HepG2 (cell line): ENCODE results near the gene SF3B5. TPM values are rescaled to one million over a fixed set of nuclear protein-coding genes. Genes with fewer than 3 reads are reported as not detected.

Experiments used
- ATAC-seq: fragments of 200-7000 bp; cut with Tn5 transposase; 3 replicates; pipeline ENCODE4 v1.9.1; 2020; ENCODE audit warnings: mild to moderate bottlenecking, moderate library complexity
- BruUV-seq: library from RNA; stranded (reverse); fragments of 400-500 nt; replicated peaks from 2 replicates; lab custom pipeline; 2021; lab: Mats Ljungman, UMichigan
- CTCF ChIA-PET: fragments of 300-600 bp; formaldehyde crosslinking; extraction: SDS; loops from one replicate; lab custom pipeline; 2021; ENCODE audit warnings: low total read pairs, inconsistent platforms, low intra/inter-chr PET ratio; lab: Yijun Ruan, JAX
- POLR2A ChIA-PET: fragments of 350-600 bp; sonication (Branson Sonifier 250); formaldehyde crosslinking; loops from one replicate; lab custom pipeline; 2020; ENCODE audit warnings: antibody characterized with exemption, inconsistent platforms; lab: Yijun Ruan, JAX
- DNase-seq: peaks from one replicate; pipeline ENCODE4 v3.0.0-alpha.2; 2015; ENCODE audit warnings: low spot score
- FAIRE-seq: peaks from 3 replicates; lab custom pipeline; 2011; peaks lifted over from hg19 to GRCh38; lab: Jason Lieb, UNC
- H2AFZ ChIP-seq: one replicate; pipeline ENCODE4 v1.6.1; 2011; ENCODE audit warnings: low read length, inconsistent platforms
- H3K27ac ChIP-seq: fragments of 300-600 bp; 3 replicates; pipeline ENCODE4 v1.8.0; 2011; ENCODE audit warnings: mixed run types, mild to moderate bottlenecking, mixed read lengths, low read length, inconsistent platforms; ENCODE audit not compliant: insufficient read depth; ENCODE audit errors: extremely low read length
- H3K27me3 ChIP-seq, 2 experiments: fragments of 200-600 bp in 1 of 2; 2 replicates in 1 of 2; 3 replicates in 1 of 2; pipeline versions ENCODE4 v1.6.0 to v1.8.0; 2011; ENCODE audit warnings: low read length in 2 of 2, mild to moderate bottlenecking in 2 of 2, moderate library complexity in 2 of 2, inconsistent platforms in 1 of 2; ENCODE audit not compliant: insufficient read depth in 2 of 2, control insufficient read depth in 1 of 2
- H3K36me3 ChIP-seq, 2 experiments: fragments of 200-600 bp in 1 of 2; replicated peaks in 1 of 2; 2 replicates in 1 of 2; 3 replicates in 1 of 2; pipeline versions ENCODE4 v1.5.1 to v1.8.0; 2011; ENCODE audit warnings: low read length in 2 of 2, inconsistent platforms in 1 of 2; ENCODE audit not compliant: insufficient read depth in 2 of 2, control insufficient read depth in 1 of 2
- H3K4me1 ChIP-seq: 2 replicates; pipeline ENCODE4 v1.5.1; 2012; ENCODE audit warnings: low read length, inconsistent platforms; ENCODE audit not compliant: insufficient read depth
- H3K4me2 ChIP-seq: 2 replicates; pipeline ENCODE4 v1.6.0; 2011; ENCODE audit warnings: low read depth, low read length, inconsistent platforms
- H3K4me3 ChIP-seq, 3 experiments: fragments of 200-600 bp in 1 of 3; sonication (generic), shearing (Covaris generic) in 1 of 3; replicated peaks in 1 of 3; 2 replicates each; pipeline ENCODE4 v1.5.1; 2011 to 2016; ENCODE audit warnings: low read length in 3 of 3, inconsistent platforms in 2 of 3, low read depth in 2 of 3, mild to moderate bottlenecking in 2 of 3, control low read depth in 1 of 3, mixed read lengths in 1 of 3; ENCODE audit not compliant: insufficient read depth in 1 of 3
- H3K79me2 ChIP-seq: one replicate; pipeline ENCODE4 v1.6.1; 2011; ENCODE audit warnings: low read length, inconsistent platforms; ENCODE audit not compliant: insufficient read depth
- H3K9ac ChIP-seq: 2 replicates; pipeline ENCODE4 v1.6.0; 2011; ENCODE audit warnings: mild to moderate bottlenecking, low read depth, low read length, inconsistent platforms; ENCODE audit not compliant: insufficient read depth
- H3K9me3 ChIP-seq: 2 replicates; pipeline ENCODE4 v1.5.1; 2012; ENCODE audit warnings: mild to moderate bottlenecking, low read length
- H4K20me1 ChIP-seq: 2 replicates; pipeline ENCODE4 v1.6.0; 2011; ENCODE audit warnings: inconsistent platforms, mild to moderate bottlenecking, low read length, moderate library complexity; ENCODE audit not compliant: insufficient read depth
- EP300 ChIP-seq, 3 experiments: sonication (generic) in 1 of 3; formaldehyde crosslinking in 1 of 3; IDR thresholded peaks; 2 replicates each; pipeline versions ENCODE4 v1.5.1 to v1.6.1; 2011 to 2020; ENCODE audit warnings: low read depth in 2 of 3, low read length in 2 of 3, borderline replicate concordance in 1 of 3, improper control_type of control experiment in 1 of 3, mild to moderate bottlenecking in 1 of 3, missing genetic modification reagents in 1 of 3, moderate library complexity in 1 of 3
- FOXJ3 ChIP-seq: sonication (generic); formaldehyde crosslinking; IDR thresholded peaks from 2 replicates; pipeline ENCODE4 v1.4.0; 2020; ENCODE audit warnings: missing genetic modification reagents, mild to moderate bottlenecking, borderline replicate concordance
- FOXP1 ChIP-seq, 2 experiments: fragments of 450-650 bp in 1 of 2; IDR thresholded peaks; 2 replicates each; pipeline ENCODE4 v1.6.1; 2017 to 2018; ENCODE audit warnings: antibody characterized with exemption in 1 of 2
- JUNB ChIP-seq: sonication (generic); formaldehyde crosslinking; IDR thresholded peaks from 2 replicates; pipeline ENCODE4 v1.8.0; 2022; ENCODE audit warnings: missing genetic modification reagents, mild to moderate bottlenecking, borderline replicate concordance
- KDM4B ChIP-seq: sonication (generic); formaldehyde crosslinking; IDR thresholded peaks from 2 replicates; pipeline ENCODE4 v1.4.0; 2020; ENCODE audit warnings: missing genetic modification reagents
- PHF5A ChIP-seq: IDR thresholded peaks from one replicate; pipeline ENCODE4 v1.6.1; 2018; ENCODE audit warnings: low read depth, missing genetic modification reagents; ENCODE audit not compliant: unreplicated experiment
- PLSCR1 ChIP-seq: sonication (generic); formaldehyde crosslinking; IDR thresholded peaks from 2 replicates; pipeline ENCODE4 v1.5.0; 2020; ENCODE audit warnings: missing genetic modification reagents, mild to moderate bottlenecking, borderline replicate concordance
- REL ChIP-seq: sonication (generic); formaldehyde crosslinking; conservative IDR thresholded peaks from 2 replicates; pipeline ENCODE4 v1.8.0; 2022; ENCODE audit warnings: mild to moderate bottlenecking, missing genetic modification reagents, moderate library complexity
- ZFP91 ChIP-seq: sonication (generic); formaldehyde crosslinking; IDR thresholded peaks from 2 replicates; pipeline ENCODE4 v1.9.0; 2022; ENCODE audit warnings: missing genetic modification reagents, mild to moderate bottlenecking, borderline replicate concordance
- ZNF280B ChIP-seq: sonication (generic); formaldehyde crosslinking; IDR thresholded peaks from 2 replicates; pipeline ENCODE4 v1.5.0; 2020; ENCODE audit warnings: missing genetic modification reagents, mild to moderate bottlenecking, borderline replicate concordance
- ZNF598 ChIP-seq: sonication (generic); formaldehyde crosslinking; IDR thresholded peaks from 2 replicates; pipeline ENCODE4 v1.5.1; 2020; ENCODE audit warnings: mild to moderate bottlenecking, missing genetic modification reagents, borderline replicate concordance
- ZNF839 ChIP-seq: sonication (generic); formaldehyde crosslinking; IDR thresholded peaks from 2 replicates; pipeline ENCODE4 v1.4.0; 2020; ENCODE audit warnings: missing genetic modification reagents, mild to moderate bottlenecking, borderline replicate concordance
- WGBS: methylation state at CpG from one replicate; pipeline ENCODE4 v1.1.6; 2017; ENCODE audit warnings: low lambda C conversion rate; 5-methylcytosine and 5-hydroxymethylcytosine counted together
- in situ Hi-C: cut with HindIII; loops from 2 replicates; pipeline ENCODE4 v1.10.0; 2017; ENCODE audit warnings: low pct_unique_long_range_greater_than_20kb; ENCODE audit not compliant: extremely low pct_ligation_motif_present
- intact Hi-C: fragments of 100-400 bp; cut with micrococcal nuclease; formaldehyde crosslinking; loops from one replicate; pipeline ENCODE4 v1.10.0; 2022; ENCODE audit not compliant: unreplicated experiment
- polyA plus RNA-seq, 8 experiments: library from polyadenylated mRNA; depleted of rRNA in 3 of 8; stranded (reverse) in 7 of 8; unstranded in 1 of 8; fragments of >200 nt; fragmentation: Illumina TruSeq in 4 of 8; extraction: Trizol in 4 of 8; gene quantifications; 2 replicates each; pipeline versions ENCODE4 v1.2.1 to v1.2.3, GENCODE V29; 2011 to 2016; ENCODE audit warnings: low read depth in 4 of 8, missing spikeins in 1 of 8, mixed read lengths in 1 of 8; ENCODE audit not compliant: insufficient read depth in 1 of 8
- total RNA-seq, 5 experiments: library from RNA; depleted of rRNA; stranded (reverse); fragments of >200 nt; fragmentation: Illumina TruSeq; extraction: Trizol; gene quantifications; 2 replicates each; pipeline ENCODE4 v1.2.3, GENCODE V29; 2016; ENCODE audit warnings: low read depth in 1 of 5

SF3B5 gene
- total and polyA plus RNA-seq, 2 of the 13 experiments (the other 11 are each of a cell fraction or from before 2014, with no cell fraction given): 263 to 292 TPM

GRCh38 chr6:144110210-144110609 is 14.8 kb upstream of the SF3B5 start:
- H3K4me1 ChIP-seq: no peaks in the 10 kb centered on the region
- no peak; the same call in 2 of the 3 replicates for ATAC-seq
- no peak overlapping the region for H3K4me3 ChIP-seq
- TF ChIP-seq FOXJ3: no peak
- no peak for TF ChIP-seq ZNF839 (CRISPR knock-in tag)
- no peak for TF ChIP-seq ZNF280B (CRISPR knock-in tag)
- TF ChIP-seq PLSCR1 (CRISPR knock-in tag): no peak
- no peak for TF ChIP-seq ZNF598 (CRISPR knock-in tag)
- TF ChIP-seq FOXP1 (IDR thresholded peaks at IDR 0.05): no peak
- no peak for TF ChIP-seq FOXP1 (CRISPR knock-in tag; IDR thresholded peaks at IDR 0.05)
- no peak for TF ChIP-seq JUNB (CRISPR knock-in tag)
- TF ChIP-seq PHF5A: no peak
- TF ChIP-seq ZFP91 (CRISPR knock-in tag): no peak
- no peak for TF ChIP-seq EP300 (IDR thresholded peaks at IDR 0.05; ENCODE audit: low read depth in 2 of 2, low read length in 2 of 2)
- TF ChIP-seq EP300 (CRISPR knock-in tag; IDR thresholded peaks at IDR 0.05; ENCODE audit: borderline replicate concordance): no peak
- no peak for TF ChIP-seq KDM4B (CRISPR knock-in tag)
- TF ChIP-seq REL (CRISPR knock-in tag): no peak
- TF ChIP-seq, all 625 proteins: peak for 0
- Histone ChIP-seq H3K79me2 (no peaks in the 10 kb centered on the region), H3K27ac (no peak overlapping the region), H3K36me3 (no peaks in the 10 kb centered on the region), H3K4me2 (no peak overlapping the region), H4K20me1 (no peaks in the 10 kb centered on the region), H2AFZ (no peak overlapping the region), H3K9me3 (no peaks in the 10 kb centered on the region), H3K27me3 (no peaks in the 10 kb centered on the region; a peak in 1 of 5 replicates), H3K9ac (no peak overlapping the region)
- 69% methylated on average over 5 of the region's 5 CpGs for WGBS
- no peak for DNase-seq
- POLR2A ChIA-PET: no interaction called here
- in situ Hi-C loops (loop anchor here (25.0 kb wide), 1 partner anchor 1102 kb away; no protein-coding TSS in a partner anchor), intact Hi-C loops (no loop called here)
- CTCF ChIA-PET: no interaction called here
- FAIRE-seq: no peak
- no TSS peak for BruUV-seq
